HG03060 (cell line): ENCODE data around the gene COMMD1.
"Not testable (repeated sequence)": the region's sequence is repeated elsewhere in the genome, so short reads cannot be mapped to it uniquely, and the experiment has no call there.

ENCODE experiments used
- ATAC-seq: cut with Tn5 transposase; IDR thresholded peaks from one replicate; pipeline ENCODE4 v1.9.1; 2021; ENCODE audit warnings: low read depth, moderate number of reproducible peaks; ENCODE audit not compliant: unreplicated experiment

Gene COMMD1

GRCh38 chr2:62119311-62119974, 214.0 kb downstream of the COMMD1 start:
- no peak for ATAC-seq

- ATAC-seq = not testable (repeated sequence)
Observed at GRCh38 chr2:62126239-62126638, 220.8 kb downstream of the COMMD1 start.

- no peak for ATAC-seq
Observed at GRCh38 chr2:62133320-62133823, 227.9 kb downstream of the COMMD1 start.

DNA sequence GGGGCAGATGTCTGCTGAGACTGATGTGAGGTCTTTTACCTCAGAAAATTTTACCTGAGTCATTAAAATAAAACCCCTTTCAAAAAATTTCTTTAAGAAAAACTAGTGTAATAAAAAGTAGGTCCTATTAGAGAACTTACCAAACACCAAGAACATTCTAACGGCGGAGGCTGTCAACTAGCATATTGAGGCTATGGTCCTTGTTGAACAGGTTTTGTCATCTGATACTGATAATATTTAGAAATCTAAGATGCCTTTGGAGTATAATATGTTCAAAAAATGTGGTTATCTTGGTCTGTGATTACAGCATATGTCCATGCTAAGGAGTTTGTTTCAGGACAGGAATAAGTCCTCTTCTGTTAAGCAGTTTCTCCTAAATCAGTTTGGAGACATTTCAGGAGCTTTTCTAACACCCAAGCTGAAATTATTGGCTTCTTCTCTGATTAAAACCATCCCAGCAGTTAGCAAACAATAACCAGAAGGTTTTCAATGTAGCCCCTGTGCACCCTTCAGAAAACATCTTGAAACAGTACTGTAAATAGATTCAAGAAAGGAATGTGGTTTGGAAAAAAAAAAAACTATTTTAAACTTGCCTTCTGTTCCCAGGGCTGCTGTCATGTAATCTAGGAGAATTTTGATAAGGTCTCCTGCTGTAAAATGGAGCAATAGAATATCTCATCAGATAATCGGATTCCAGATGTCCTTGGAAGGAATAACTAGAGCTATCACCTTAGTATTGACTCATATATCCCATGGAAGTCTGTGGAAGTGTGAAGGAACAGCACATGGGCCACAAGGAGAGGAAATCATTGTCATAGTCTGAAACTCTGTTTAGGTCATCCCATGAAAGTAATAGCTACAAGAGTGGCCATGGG, 231.7 kb downstream of the COMMD1 start:
- ATAC-seq = no peak

- no peak for ATAC-seq
Observed at GRCh38 chr2:62140426-62141141, 235.1 kb downstream of the COMMD1 start.

DNA sequence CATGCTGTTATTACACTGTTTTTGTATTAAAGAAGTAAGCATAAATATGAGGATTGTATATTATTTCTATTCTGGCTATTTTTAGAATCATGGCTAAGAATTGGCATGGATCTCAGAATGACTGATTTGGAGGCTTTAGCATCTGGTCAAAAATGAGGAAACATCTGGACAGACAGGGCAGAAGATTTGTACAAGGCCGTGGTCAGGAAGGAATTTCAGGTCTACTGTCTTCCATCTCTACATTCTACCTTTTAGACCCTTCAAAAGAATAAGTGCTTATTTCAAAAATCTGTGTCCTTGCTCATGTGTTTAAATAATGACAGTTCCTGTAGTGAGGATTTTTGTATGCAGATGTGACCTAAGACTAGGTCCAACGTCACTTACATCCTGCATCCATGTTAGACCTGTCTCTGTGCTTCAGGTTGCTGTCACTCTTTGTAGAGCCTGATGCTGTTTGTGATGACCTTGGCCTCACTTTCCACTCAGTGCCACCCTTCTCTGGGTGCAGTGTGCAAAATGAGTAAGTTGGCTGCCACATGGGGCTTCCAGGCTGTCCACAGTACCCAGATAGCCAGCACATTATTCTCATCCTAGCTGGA, 235.8 kb downstream of the COMMD1 start:
- ATAC-seq = no peak

- ATAC-seq = no peak
Observed at GRCh38 chr2:62142054-62142453, 236.6 kb downstream of the COMMD1 start.

- no peak for ATAC-seq
Observed at GRCh38 chr2:62143696-62144095, 238.2 kb downstream of the COMMD1 start.

DNA sequence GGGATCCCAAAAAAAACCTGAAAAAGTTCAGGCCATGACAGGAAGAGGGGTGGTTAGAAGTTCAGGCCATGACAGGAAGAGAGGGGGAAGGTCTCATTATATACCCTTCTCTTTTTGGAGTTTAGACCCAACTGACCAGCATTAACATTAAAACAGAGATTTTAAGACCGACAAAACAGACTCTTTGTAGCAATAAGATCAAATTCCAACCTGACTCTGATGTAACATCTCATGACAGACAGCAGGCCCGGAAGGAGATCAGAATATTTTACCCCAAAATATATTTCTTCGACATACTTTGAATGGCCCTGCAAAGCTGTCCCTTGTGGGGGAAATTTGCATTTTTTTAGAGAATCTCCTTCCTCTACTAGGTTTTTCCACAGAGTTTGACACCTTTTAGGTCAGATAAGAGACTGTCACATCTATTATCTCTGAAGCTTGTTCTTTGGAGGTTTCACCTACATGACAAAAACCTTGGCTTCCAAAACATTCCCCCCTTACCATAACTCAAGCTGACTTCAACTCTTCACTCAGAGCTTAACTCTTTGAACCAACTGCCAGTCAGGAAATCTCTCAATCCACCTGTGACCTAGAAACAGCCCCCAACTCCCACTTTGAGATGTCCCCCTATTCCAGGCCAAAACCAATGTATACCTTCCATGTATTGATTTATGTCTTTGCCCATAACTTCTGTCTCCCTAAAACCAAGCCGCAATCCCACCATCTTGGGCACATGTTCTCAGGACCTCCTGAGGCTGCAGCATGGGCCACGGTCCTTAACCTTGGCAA, 239.4 kb downstream of the COMMD1 start:
- ATAC-seq = no peak

DNA sequence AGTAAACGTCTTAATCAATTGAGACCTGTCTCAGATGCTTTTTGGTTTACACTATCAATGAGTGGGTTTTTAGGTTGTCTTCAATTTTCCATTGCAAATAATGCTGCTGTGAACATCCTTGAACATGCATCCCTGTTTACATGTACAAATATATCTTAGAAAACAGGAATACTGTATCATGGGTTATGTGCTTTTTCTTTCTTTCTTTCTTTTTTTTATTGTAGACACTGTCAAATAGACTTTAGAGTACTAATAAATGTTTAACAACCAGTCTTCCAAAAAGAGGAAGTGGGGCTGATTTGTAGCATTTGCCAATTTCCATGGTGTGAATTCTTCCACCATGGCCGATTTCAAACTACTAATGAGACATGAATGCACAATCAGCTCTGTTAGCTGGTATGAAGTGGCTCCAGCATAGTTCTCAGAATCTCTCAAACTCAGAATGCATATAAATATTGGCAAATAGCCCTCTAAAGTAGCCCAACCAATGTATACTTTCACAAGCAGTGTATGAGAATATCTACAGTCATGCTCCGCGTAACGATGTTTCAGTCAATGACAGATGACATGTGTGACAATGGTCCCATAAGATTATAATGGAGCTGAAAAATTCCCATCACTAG, 240.1 kb downstream of the COMMD1 start:
- no peak for ATAC-seq

DNA sequence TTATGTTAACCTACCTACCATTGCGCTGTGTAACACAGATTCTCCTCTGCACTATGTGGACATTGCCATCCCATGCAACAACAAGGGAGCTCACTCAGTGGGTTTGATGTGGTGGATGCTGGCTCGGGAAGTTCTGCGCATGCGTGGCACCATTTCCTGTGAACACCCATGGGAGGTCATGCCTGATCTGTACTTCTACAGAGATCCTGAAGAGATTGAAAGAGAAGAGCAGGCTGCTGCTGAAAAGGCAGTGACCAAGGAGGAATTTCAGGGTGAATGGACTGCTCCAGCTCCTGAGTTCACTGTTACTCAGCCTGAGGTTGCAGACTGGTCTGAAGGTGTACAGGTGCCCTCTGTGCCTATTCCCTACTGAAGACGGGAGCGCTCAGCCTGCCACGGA, 241.3 kb downstream of the COMMD1 start:
- ATAC-seq = not testable (repeated sequence)

- no peak for ATAC-seq
Observed at GRCh38 chr2:62147610-62148301, 242.3 kb downstream of the COMMD1 start.

DNA sequence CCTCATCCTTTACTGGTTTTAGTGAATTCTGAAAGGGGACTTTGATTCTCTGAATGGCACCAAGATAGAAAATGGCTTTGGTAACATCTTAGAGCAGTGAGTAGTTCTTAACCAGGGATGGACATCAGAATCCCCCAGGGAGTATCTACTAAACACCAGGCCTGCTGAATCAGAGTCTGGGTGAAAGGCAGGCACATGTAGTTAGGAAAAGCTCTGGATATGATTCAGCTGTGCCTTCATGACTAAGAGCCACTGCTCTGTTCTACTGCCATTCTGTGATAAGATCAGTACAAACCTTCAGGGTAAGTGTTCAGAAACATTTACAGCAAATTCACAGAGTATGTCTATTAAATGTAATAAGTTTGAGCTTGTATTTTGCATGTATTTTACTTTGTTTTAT, 244.2 kb downstream of the COMMD1 start:
- ATAC-seq = no peak

- no peak for ATAC-seq
Observed at GRCh38 chr2:62150597-62151305, 245.3 kb downstream of the COMMD1 start.

GRCh38 chr2:62151306-62151638, 245.8 kb downstream of the COMMD1 start:
- no peak for ATAC-seq

GRCh38 chr2:62152000-62152399, 246.5 kb downstream of the COMMD1 start:
- no peak for ATAC-seq

- ATAC-seq = no peak
Observed at GRCh38 chr2:62156861-62157496, 251.5 kb downstream of the COMMD1 start.
